ELR (cell line): Measurements from ENCODE around the gene FOXL3.
A peak's percentile ranks its signal among the peaks of the same experiment; 100 is the strongest.
"Not testable (repeated sequence)": the region's sequence is repeated elsewhere in the genome, so short reads cannot be mapped to it uniquely, and the experiment has no call there.

Experiments used
- DNase-seq: peaks from one replicate; pipeline ENCODE4 v3.0.0-alpha.2; 2015; ENCODE audit warnings: low read depth

Gene FOXL3

DNA sequence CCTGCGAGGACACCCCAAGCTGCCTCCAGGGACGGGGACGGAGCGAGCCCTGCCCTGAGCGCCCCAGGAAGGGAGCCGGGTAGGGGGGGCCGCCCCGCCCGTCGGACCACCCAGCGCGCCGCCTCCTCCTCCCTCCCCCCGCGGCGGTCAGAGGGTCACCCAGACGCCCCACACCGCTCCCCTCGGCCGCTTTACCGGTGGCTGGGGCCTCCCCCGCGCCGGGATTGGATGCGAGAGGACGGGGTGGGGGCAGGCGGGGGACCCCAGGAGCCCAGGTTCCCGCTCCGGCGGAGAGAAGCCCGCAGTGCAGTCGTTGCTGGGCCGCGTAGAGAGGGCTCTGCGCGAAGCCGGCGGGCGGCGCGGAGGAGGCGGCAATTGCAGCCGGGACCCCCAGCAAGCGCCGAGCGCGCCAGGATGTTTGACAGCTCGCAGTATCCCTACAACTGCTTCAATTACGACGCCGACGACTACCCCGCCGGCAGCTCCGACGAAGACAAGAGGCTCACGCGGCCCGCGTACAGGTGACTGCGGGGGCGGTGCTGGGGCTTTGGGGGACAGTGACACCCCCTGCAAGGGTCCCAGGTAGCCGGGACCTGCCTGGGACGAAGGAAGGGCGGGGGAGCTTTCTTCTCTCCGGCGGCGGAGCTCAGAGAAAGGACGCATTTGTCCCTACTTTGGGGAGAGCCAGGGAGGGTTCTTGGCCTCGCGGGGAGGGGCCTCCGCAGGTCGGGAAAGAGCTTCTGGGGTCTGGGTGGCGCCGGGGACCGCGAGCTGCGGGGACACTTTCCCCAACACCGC lies at the start of gene FOXL3:
Gene FOXL3 (plus strand): TSS at position 415 of the 798 bp plus-strand sequence. CDS start 0 bp downstream, at position 415.
- no peak for DNase-seq

DNA sequence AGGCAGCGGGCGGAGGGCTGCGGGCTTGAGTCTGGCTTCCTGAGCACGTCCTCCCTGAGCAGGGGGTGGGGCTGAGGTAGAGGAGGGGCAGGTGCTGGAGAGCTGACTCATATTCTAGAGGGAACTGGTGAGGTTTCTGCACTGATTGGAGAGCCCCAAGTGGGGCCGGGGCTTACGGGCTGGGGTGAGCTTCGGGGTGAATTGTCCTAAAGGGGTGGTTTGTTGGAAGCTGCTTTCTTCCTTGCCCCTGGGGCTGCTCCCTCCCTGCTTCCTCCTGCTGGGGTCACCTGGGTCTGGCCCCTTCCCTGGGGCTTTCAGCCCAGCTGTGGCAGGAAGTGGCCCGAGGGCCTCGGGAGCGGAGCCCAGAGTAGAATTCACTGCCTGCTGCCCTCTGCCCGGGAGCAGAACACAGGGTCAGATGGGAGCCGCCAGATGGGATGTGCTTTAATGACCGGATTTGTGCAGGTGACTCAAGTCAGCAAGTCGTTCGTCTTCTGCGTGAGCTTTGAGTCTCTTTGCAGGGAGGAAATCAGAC lies 49.0 kb upstream of the FOXL3 start:
- peak; percentile 31 for DNase-seq

- no peak for DNase-seq
These were observed 48.5 kb upstream of the FOXL3 start for GRCh38 chr7:241513-241912.

DNA sequence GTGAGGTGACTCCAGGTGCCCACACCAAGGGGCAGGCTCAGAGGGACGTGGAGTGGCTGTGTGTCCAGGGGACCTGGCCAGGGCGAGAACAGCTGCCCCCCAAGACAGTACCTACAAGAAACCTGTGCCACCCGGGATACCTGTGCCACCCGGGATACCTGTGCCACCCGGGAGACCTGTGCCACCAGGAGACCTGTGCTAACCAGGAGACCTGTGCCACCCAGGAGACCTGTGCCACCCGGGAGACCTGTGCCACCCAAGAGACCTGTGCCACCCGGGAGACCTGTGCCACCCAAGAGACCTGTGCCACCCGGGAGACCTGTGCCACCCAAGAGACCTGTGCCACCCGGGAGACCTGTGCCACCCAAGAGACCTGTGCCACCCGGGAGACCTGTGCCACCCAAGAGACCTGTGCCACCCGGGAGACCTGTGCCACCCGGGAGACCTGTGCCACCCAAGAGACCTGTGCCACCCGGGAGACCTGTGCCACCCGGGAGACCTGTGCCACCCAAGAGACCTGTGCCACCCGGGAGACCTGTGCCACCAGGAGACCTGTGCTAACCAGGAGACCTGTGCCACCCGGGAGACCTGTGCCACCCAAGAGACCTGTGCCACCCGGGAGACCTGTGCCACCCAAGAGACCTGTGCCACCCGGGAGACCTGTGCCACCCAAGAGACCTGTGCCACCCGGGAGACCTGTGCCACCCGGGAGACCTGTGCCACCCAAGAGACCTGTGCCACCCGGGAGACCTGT lies 47.0 kb upstream of the FOXL3 start:
- not testable (repeated sequence) for DNase-seq

DNA sequence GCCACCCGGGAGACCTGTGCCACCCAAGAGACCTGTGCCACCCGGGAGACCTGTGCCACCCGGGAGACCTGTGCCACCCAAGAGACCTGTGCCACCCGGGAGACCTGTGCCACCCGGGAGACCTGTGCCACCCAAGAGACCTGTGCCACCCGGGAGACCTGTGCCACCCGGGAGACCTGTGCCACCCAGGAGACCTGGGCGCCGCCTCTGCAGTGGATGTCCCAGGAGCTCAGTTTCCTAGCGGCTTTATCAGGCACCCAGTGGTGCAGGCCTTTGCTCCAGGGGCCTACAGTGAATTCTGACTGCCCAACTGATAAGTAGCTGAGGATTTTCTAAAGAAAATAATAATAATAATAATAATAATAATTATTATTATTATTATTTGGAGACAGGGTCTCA lies 46.4 kb upstream of the FOXL3 start:
- DNase-seq, result not testable (repeated sequence)

DNA sequence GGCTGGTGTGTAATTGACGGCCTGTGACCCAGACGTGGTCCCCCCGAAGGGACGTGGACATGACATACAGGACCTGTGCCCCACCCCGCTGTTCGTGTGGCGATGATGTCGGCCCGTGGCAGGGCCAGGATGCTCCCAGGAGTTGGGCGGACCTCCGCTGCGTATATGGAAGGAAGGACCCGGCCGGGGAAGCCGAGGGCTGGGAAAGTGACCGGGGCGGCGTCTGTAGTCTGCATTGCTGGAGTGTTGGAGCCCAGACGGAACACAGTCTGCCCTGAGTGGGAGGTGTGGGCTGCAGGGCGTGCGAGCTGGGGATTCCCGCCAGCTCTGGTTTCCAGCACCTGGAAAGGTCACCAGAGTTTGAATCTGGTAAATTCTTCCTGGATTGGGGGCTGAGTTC lies 45.0 kb upstream of the FOXL3 start:
- DNase-seq, result no peak

DNA sequence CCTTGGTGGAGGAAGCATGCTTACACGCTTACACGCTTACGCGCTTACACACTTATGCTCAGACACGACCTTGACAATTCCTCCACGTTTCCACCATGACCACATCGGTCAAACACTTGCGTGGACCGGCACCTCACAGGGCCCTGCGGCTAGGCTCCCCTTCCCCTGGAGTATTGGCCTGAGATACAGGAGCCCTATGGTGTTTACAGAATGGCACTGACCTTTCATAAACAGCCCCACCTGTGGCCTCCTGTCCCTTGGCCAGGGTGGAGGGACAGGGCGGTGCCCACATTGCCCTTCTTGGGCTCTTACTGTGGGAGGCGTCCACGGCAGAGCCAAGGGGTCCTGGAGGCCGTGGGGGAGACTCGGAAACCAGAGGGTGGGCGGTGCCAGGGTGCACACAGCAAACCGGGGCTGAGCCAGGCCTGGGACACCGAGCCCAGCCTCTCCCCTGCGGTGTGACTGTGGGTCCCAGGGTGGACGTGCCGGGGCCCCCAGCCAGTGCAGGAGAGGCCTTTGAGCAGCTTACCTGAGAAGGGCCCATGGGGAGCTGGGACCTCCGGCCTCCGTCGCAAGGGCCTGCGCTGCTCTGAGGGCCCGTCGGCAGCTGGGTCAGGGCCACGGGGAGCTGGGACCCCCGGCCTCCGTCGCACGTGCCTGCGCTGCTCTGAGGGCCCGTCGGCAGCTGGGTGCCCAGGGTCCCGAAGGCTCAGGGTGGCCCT lies 44.2 kb upstream of the FOXL3 start:
- no peak for DNase-seq

- DNase-seq, result no peak
These were observed 43.5 kb upstream of the FOXL3 start for GRCh38 chr7:246451-246850.

- DNase-seq, result no peak
These were observed 42.8 kb upstream of the FOXL3 start for GRCh38 chr7:247181-247580.

- no peak for DNase-seq
These were observed 42.3 kb upstream of the FOXL3 start for GRCh38 chr7:247636-248035.

DNA sequence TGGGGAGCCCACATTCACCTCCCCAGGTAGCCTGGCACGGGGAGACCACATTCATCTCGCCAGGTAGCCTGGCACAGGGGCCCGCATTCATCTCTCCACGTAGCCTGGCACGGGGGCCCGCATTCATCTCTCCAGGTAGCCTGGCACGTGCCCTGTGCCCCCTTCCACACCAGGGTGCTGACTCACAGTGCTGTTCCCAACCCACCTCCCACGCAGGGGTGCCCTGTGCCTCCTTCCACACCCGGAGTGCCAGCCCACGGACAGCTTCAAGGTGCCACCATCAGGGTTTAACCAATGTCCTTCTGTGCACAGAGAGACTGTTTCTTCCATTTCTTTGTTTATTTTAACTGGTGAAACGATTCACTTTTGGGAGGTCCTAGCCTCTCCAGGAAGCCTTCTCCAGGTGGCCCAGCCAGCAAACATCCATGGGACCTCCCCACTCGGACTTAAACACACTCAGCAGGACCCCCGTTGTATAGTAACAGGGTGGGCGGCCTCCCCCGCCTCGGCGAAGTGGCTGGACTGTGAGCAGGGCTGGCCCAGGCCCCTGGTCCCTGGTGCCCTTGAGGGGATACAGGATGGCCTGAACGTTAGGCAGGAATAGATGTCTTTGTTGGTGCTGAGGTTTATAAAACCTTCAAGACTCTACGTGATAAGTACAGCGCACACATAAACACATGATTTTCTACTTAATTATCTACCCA lies 41.1 kb upstream of the FOXL3 start:
- DNase-seq, result no peak

DNA sequence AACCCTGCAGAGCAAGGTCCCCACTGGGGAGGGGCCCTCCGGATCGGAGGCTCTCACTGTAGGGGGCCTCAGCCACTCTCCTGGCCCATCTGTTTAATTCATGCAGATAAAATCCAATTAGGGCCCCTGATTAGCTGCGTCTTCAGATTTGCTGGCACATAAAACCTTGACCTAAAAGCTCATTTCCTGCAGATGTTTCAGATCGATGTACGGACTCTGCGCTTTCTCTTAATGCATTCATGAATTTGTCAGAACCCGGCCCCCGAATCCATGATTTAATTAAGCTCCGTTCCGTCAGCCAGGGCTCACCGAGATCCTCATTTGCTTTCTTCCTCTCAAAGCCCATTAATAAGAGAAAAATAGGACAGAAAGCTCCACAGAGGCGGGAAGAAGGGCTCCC lies 40.0 kb upstream of the FOXL3 start:
- DNase-seq, result no peak

- DNase-seq, result no peak
These were observed 39.4 kb upstream of the FOXL3 start for GRCh38 chr7:250523-250922.

DNA sequence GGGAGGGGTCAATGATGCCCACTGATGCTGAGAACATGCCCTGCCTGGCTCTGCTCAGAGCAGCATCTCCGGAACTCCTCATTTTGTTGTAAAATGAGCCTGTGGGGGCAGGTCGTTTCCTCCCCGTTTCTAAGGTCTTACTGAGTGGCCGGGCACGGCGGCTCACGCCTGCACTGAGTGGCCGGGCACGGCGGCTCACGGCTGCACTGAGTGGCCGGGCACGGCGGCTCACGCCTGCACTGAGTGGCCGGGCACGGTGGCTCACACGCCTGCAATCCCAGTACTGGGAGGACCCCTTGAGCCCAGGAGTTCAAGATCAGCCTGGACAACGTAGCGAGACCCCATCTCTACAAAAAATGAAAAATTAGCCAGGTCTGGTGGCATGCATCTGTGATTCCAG lies 39.0 kb upstream of the FOXL3 start:
- DNase-seq, result no peak

DNA sequence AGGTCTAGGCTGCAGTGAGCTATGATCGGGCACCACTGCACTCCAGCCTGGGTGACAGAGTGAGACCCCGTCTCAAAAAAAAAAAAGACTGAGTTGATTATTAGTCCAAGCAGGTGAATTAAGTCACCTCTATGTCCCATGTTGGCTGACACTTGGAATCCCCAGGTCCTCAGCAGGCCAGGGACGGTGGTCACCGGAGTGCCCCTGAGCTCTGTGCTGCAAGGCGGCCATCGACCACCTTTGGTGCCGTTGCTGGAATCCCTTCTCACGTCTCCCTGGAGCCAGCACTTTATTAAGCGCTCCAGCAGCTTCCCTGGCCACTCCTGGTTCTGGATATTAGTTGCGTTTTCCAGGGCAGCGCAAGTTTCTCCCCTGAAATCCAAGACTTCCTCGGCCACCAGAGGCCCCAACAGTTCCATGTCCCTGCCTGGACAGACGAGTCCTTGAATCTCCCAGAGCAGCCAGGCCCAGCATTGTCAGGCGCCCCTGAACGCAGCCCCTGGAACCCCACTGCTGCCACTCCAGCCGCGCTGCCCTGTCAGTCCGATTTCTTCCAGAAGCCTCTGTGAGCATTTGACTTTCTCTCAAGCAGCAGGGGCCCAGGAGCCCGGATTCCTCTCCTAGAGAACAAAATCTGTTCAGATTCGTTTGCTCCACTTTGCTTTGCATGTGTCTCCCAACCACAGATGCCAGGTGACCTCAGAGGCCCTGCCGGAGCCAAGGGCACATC lies 38.4 kb upstream of the FOXL3 start:
- DNase-seq, result no peak

DNA sequence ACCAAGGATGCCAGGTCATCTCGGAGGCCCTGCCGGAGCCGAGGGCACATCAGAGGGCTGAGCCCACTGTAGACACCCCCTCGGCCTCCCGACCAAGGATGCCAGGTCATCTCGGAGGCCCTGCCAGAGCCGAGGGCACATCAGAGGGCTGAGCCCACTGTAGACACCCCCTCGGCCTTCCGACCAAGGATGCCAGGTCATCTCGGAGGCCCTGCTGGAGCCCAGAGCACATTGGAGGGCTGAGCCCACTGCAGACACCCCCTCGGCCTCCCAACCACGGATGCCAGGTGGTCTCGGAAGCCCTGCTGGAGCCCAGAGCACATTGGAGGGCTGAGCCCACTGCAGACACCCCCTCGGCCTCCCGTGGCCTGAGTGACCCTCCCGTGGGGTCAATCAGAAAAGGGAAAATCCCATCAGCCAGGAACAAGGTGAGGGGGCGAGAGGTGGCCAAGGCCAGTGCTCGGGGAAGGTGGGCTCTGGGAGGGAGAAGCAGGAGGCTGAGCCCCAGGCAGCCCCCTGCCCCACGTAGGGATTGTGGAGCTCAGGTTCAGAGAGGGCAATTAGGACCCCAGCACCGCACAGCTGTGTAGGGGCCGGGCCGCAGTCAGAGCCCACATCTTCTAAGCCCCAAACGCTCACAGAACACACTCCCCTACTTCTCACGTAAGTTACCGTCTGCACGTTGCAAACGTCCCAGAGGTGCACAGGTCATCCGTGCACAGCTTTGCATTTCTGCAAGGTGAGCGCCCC lies 37.6 kb upstream of the FOXL3 start:
- no peak for DNase-seq

DNA sequence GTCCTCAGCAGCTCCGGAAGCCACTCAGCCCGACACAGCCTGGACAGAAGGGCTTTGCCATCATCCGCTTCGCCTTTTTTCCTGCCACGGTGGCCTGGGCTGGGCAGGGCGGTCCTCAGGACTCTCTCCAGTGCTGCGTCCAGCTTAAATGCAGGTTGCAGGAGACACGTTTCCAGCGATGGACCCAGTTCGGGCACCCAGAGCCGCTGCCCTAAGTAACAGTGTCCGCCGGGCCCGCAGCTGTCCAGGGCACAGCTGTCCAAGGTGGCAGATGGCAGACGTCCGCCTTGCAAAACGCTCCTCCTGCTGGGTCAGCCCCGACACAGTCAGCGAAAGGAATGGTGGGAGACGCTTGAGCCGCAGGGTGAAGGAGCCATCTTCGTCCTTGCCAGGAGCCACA lies 37.0 kb upstream of the FOXL3 start:
- DNase-seq, result no peak

DNA sequence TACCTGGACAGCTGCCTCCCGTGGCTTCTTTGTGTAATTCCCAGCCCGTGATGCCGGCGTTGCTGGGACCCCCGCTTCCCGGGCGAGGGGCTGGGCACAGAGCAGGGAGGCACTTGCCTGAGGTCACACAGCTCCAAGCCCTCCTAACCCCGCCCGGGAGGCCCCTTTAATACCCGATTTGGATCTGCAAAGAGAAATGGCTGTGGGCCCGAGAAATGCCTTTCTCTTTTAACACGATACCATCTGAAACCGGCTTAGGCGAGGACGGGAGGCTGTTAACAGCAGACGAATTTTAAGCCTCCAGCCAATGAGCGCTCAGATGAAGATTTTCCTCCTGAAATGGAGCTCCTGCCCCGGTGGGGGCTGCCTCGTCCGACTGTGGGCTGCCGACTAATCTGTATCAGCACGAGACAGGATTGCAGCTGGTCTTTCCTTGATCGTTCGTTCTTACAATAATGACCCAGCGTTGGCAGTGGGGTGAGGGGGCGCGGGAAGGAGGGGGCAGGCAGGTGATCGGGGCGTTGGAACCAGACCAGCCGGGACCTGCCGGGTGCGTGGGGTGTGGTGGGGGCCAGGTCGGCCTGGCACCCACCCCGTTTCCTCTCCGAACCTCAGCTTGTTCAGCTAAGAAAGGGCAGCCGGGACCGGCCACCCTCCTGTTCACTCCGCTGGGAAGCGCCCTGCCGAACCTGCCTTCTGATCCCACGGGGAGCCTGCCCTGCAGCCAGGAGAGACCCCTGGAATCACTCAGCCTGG lies 36.2 kb upstream of the FOXL3 start:
- DNase-seq, result no peak

- no peak for DNase-seq
These were observed 35.5 kb upstream of the FOXL3 start for GRCh38 chr7:254337-255037.
